HCEC 1CT (cell line): ENCODE measurements around the gene EDA2R.

ENCODE experiments used
- DNase-seq: peaks from one replicate; pipeline ENCODE4 v3.0.0-alpha.2; 2017

Gene EDA2R

GRCh38 chrX:66638591-66639500 is at the start of gene EDA2R:
TSS of gene EDA2R (minus strand) at chrX:66639078. CDS start at chrX:66616020, 23,058 bp downstream.
- DNase-seq: peak; percentile 81

- no peak for DNase-seq
These were observed 45.3 kb upstream of the EDA2R start for GRCh38 chrX:66684196-66684595.

- peak; percentile 45 for DNase-seq
These were observed 41.6 kb upstream of the EDA2R start for GRCh38 chrX:66680451-66680850.

GRCh38 chrX:66677430-66677829 is 38.6 kb upstream of the EDA2R start:
- DNase-seq: peak; percentile 41

- peak; percentile 86 for DNase-seq
These were observed 38.1 kb upstream of the EDA2R start for GRCh38 chrX:66676990-66677389.

GRCh38 chrX:66676413-66676812 is 37.5 kb upstream of the EDA2R start:
- DNase-seq: peak; percentile 73

GRCh38 chrX:66675541-66675940 is 36.7 kb upstream of the EDA2R start:
- peak; percentile 30 for DNase-seq

- DNase-seq: no peak
These were observed 35.6 kb upstream of the EDA2R start for GRCh38 chrX:66674506-66674905.

- DNase-seq: peak; percentile 29
These were observed 33.2 kb upstream of the EDA2R start for GRCh38 chrX:66672106-66672505.

- DNase-seq: no peak
These were observed 15.5 kb upstream of the EDA2R start for GRCh38 chrX:66654411-66654810.

GRCh38 chrX:66635360-66635759 is 3.5 kb downstream of the EDA2R start:
- DNase-seq: peak; percentile 87

- peak; percentile 41 for DNase-seq
These were observed 4.6 kb downstream of the EDA2R start for GRCh38 chrX:66634272-66634671.

GRCh38 chrX:66633541-66633940 is 5.3 kb downstream of the EDA2R start:
- DNase-seq: peak; percentile 81

- DNase-seq: peak; percentile 42
These were observed 5.9 kb downstream of the EDA2R start for GRCh38 chrX:66632981-66633380.

GRCh38 chrX:66632473-66632872 is 6.4 kb downstream of the EDA2R start:
- DNase-seq: peak; percentile 65

- DNase-seq: no peak
These were observed 13.4 kb downstream of the EDA2R start for GRCh38 chrX:66625525-66625924.

- DNase-seq: peak; percentile 61
These were observed 16.7 kb downstream of the EDA2R start for GRCh38 chrX:66622209-66622608.

- DNase-seq: no peak
These were observed 21.9 kb downstream of the EDA2R start for GRCh38 chrX:66616944-66617343.

GRCh38 chrX:66602381-66602938 is 36.4 kb downstream of the EDA2R start:
- no peak for DNase-seq

- DNase-seq: no peak
These were observed 37.4 kb downstream of the EDA2R start for GRCh38 chrX:66601522-66601921.

GRCh38 chrX:66579219-66579618 is 59.7 kb downstream of the EDA2R start:
- no peak for DNase-seq

GRCh38 chrX:66553973-66554372 is 84.9 kb downstream of the EDA2R start:
- no peak for DNase-seq

GRCh38 chrX:66547847-66548369 is 91.0 kb downstream of the EDA2R start:
- DNase-seq: no peak
